K562 (cell line): ENCODE data around the gene CST8. TPM values are rescaled to one million over a fixed set of nuclear protein-coding genes. Genes with fewer than 3 reads are reported as not detected.

Experiments used
- ATAC-seq: fragments of 200-7000 bp; cut with Tn5 transposase; 3 replicates; pipeline ENCODE4 v1.9.1; 2020; ENCODE audit warnings: moderate library complexity
- BruUV-seq: library from RNA; stranded (reverse); fragments of 400-500 nt; replicated peaks from 2 replicates; lab custom pipeline; 2021; lab: Mats Ljungman, UMichigan
- CTCF ChIA-PET: fragments of 300-600 bp; formaldehyde crosslinking; extraction: SDS; loops from one replicate; lab custom pipeline; 2021; ENCODE audit warnings: low intra/inter-chr PET ratio; lab: Yijun Ruan, JAX
- POLR2A ChIA-PET: fragments of 300-600, 350-650 bp; sonication (Branson Sonifier 250); formaldehyde crosslinking; extraction: SDS; loops from one replicate; lab custom pipeline; 2021; ENCODE audit warnings: antibody characterized with exemption, inconsistent platforms; lab: Yijun Ruan, JAX
- DNase-seq, 4 experiments: peaks; one replicate each; pipeline versions ENCODE4 v3.0.0 to v3.0.0-alpha.2; 2011 to 2018; ENCODE audit warnings: low spot score in 3 of 4, mixed read lengths in 3 of 4; ENCODE audit errors: extremely low read depth in 1 of 4
- FAIRE-seq: peaks from 2 replicates; lab custom pipeline; 2011; peaks lifted over from hg19 to GRCh38; lab: Jason Lieb, UNC
- H2AFZ ChIP-seq: 2 replicates; pipeline ENCODE4 v1.6.0; 2011; ENCODE audit warnings: low read depth, low read length, control low read depth, inconsistent platforms
- H3K27ac ChIP-seq: fragments of 200-600 bp; 3 replicates; pipeline ENCODE4 v1.8.0; 2011; ENCODE audit warnings: low read depth, mild to moderate bottlenecking, control low read depth, inconsistent platforms, low read length, moderate library complexity, mixed read lengths; ENCODE audit errors: extremely low read depth
- H3K27me3 ChIP-seq, 2 experiments: fragments of 300-600 bp in 1 of 2; 2 replicates in 1 of 2; 3 replicates in 1 of 2; pipeline versions ENCODE4 v1.6.0 to v1.8.0; 2011; ENCODE audit warnings: inconsistent platforms in 2 of 2, low read length in 2 of 2, mild to moderate bottlenecking in 1 of 2, mixed read lengths in 1 of 2, moderate library complexity in 1 of 2; ENCODE audit not compliant: control insufficient read depth in 2 of 2, insufficient read depth in 2 of 2
- H3K36me3 ChIP-seq: fragments of 300-600 bp; 3 replicates; pipeline ENCODE4 v1.8.0; 2011; ENCODE audit warnings: mild to moderate bottlenecking, low read length, inconsistent platforms; ENCODE audit not compliant: control insufficient read depth, insufficient read depth
- H3K4me1 ChIP-seq, 2 experiments: fragments of 200-600 bp in 1 of 2; replicated peaks in 1 of 2; 2 replicates in 1 of 2; 3 replicates in 1 of 2; pipeline versions ENCODE4 v1.5.1 to v1.8.0; 2011; ENCODE audit warnings: inconsistent platforms in 2 of 2, low read length in 2 of 2, mild to moderate bottlenecking in 1 of 2, mixed read lengths in 1 of 2, moderate library complexity in 1 of 2; ENCODE audit not compliant: control insufficient read depth in 2 of 2, insufficient read depth in 2 of 2
- H3K4me2 ChIP-seq: 2 replicates; pipeline ENCODE4 v1.6.1; 2011; ENCODE audit warnings: low read length, control low read depth, inconsistent platforms, mixed read lengths; ENCODE audit not compliant: insufficient read depth
- H3K4me3 ChIP-seq: fragments of 200-600 bp; sonication (generic), shearing (Covaris generic); 2 replicates; pipeline ENCODE4 v1.5.1; 2016; ENCODE audit warnings: control low read depth, inconsistent platforms
- H3K79me2 ChIP-seq: fragments of 200-600 bp; 3 replicates; pipeline ENCODE4 v1.8.0; 2011; ENCODE audit warnings: low read length, inconsistent platforms; ENCODE audit not compliant: control insufficient read depth, insufficient read depth
- H3K9ac ChIP-seq, 2 experiments: 2 replicates each; pipeline versions ENCODE4 v1.6.0 to v1.6.1; 2011; ENCODE audit warnings: low read depth in 2 of 2, low read length in 2 of 2, control low read depth in 1 of 2, inconsistent platforms in 1 of 2, mild to moderate bottlenecking in 1 of 2, mixed read lengths in 1 of 2; ENCODE audit not compliant: insufficient read depth in 1 of 2
- H3K9me1 ChIP-seq: one replicate; pipeline ENCODE4 v1.6.0; 2011; ENCODE audit warnings: inconsistent platforms, mild to moderate bottlenecking, low read length, moderate library complexity; ENCODE audit not compliant: control insufficient read depth, insufficient read depth
- H3K9me3 ChIP-seq: replicated peaks from 2 replicates; pipeline ENCODE4 v1.5.1; 2011; ENCODE audit warnings: low read depth, low read length, inconsistent platforms; ENCODE audit not compliant: control insufficient read depth, insufficient read depth
- H4K20me1 ChIP-seq: replicated peaks from 2 replicates; pipeline ENCODE4 v1.6.1; 2011; ENCODE audit warnings: low read length, inconsistent platforms, mixed read lengths; ENCODE audit not compliant: control insufficient read depth, insufficient read depth
- ADNP ChIP-seq: fragments of 200-800 bp; sonication (Bioruptor generic); IDR thresholded peaks from 2 replicates; pipeline ENCODE4 v1.6.1; 2016; ENCODE audit warnings: missing genetic modification characterization, missing compliant biosample characterization
- ESRRB ChIP-seq: fragments of 250-450 bp; sonication (Bioruptor Pico); IDR thresholded peaks from 2 replicates; pipeline ENCODE4 v1.5.0; 2020; ENCODE audit warnings: mild to moderate bottlenecking, moderate library complexity, borderline replicate concordance
- KAT7 ChIP-seq: sonication (generic); formaldehyde crosslinking; IDR thresholded peaks from 2 replicates; pipeline ENCODE4 v1.8.0; 2022; ENCODE audit warnings: missing genetic modification reagents, mild to moderate bottlenecking, borderline replicate concordance
- PTRF ChIP-seq: fragments of 450-650 bp; IDR thresholded peaks from 2 replicates; pipeline ENCODE4 v1.6.1; 2016; ENCODE audit warnings: mild to moderate bottlenecking, missing genetic modification characterization, missing compliant biosample characterization
- ZNF384 ChIP-seq: IDR thresholded peaks from 2 replicates; pipeline ENCODE4 v1.6.1; 2012; ENCODE audit warnings: low read depth, low read length, improper control_type of control experiment
- WGBS: fragments of 100-300 bp; shearing (Covaris generic); methylation state at CpG from one replicate; pipeline ENCODE4 v1.1.6; 2016; ENCODE audit warnings: low coverage, mixed read lengths; ENCODE audit not compliant: insufficient coverage; ENCODE audit errors: missing lambda C conversion rate; 5-methylcytosine and 5-hydroxymethylcytosine counted together
- in situ Hi-C: fragments of 300-500 bp; cut with MboI; formaldehyde crosslinking; loops from 4 replicates; pipeline ENCODE4 v1.15.0; 2018; ENCODE audit warnings: inconsistent platforms, mixed read lengths
- intact Hi-C: fragments of 100-400 bp; cut with micrococcal nuclease; formaldehyde crosslinking; loops from 2 replicates; pipeline ENCODE4 v1.14.2; 2022
- polyA plus RNA-seq, 8 experiments: library from polyadenylated mRNA; depleted of rRNA in 4 of 8; stranded (reverse) in 5 of 8; unstranded in 3 of 8; fragments of >200 nt; fragmentation: Nextera tagmentation in 2 of 8; fragmentation: Illumina TruSeq in 1 of 8; extraction: Ambion mirVana in 2 of 8; extraction: Trizol in 1 of 8; gene quantifications; 2 replicates each; pipeline versions ENCODE4 v1.2.1 to v1.2.3, GENCODE V29; 2011 to 2014; ENCODE audit warnings: inconsistent platforms in 1 of 8, missing spikeins in 1 of 8
- total RNA-seq, 7 experiments: library from RNA; depleted of rRNA in 6 of 7; stranded (reverse); fragments of >200 nt in 6 of 7; fragmentation: Illumina TruSeq in 2 of 7; extraction: Trizol in 2 of 7; gene quantifications; 2 replicates each; pipeline versions ENCODE4 v1.2.1 to v1.2.3, GENCODE V29; 2011 to 2021; ENCODE audit warnings: low replicate concordance in 1 of 7
- TF ChIP-seq, protein P1 (sequence below): fragments of 250-450 bp; sonication (Bioruptor Pico); IDR thresholded peaks from 2 replicates; pipeline ENCODE4 v1.4.0; 2020; ENCODE audit warnings: borderline replicate concordance
- TF ChIP-seq, protein P2 (sequence below): sonication (generic); formaldehyde crosslinking; IDR thresholded peaks from 2 replicates; pipeline ENCODE4 v1.8.1; 2023; ENCODE audit warnings: mild to moderate bottlenecking, missing genetic modification reagents, moderate library complexity
- TF ChIP-seq, protein P3 (sequence below), 2 experiments: fragments of 450-650 bp in 1 of 2; sonication (generic) in 1 of 2; formaldehyde crosslinking in 1 of 2; IDR thresholded peaks in 1 of 2; conservative IDR thresholded peaks in 1 of 2; 2 replicates each; pipeline versions ENCODE4 v1.6.1 to v1.8.1; 2016 to 2023; ENCODE audit warnings: mild to moderate bottlenecking in 2 of 2, moderate library complexity in 2 of 2, inconsistent platforms in 1 of 2, missing genetic modification reagents in 1 of 2

CST8 gene
- total and polyA plus RNA-seq, 9 of the 15 experiments (the other 6 are each of a cell fraction or from before 2014, with no cell fraction given), result not detected

DNA sequence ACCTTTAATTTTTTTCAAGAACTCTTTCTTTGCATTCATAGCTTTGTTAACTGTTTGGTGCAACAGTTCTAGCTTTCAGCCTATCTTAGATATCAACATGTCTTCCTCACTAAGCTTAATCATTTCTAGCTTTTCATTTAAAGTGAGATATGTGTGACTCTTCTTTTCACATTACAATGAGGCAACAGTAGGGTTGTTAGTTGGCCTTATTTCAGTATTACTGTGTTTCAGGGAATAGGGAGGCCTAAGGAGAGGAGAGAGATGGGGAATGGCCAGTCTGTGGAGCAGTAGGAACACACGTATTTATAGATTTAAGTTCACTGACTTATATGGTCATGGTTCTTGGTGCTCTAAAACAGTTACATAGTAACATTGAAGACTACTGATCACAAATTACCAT, 41.6 kb downstream of the CST8 start:
- H2AFZ ChIP-seq, result no peak overlapping the region
- H3K27me3 ChIP-seq, result no peaks in the 10 kb centered on the region
- intact Hi-C loops, result no loop called here
- no peak for TF ChIP-seq ADNP
- no peaks in the 10 kb centered on the region for H3K36me3 ChIP-seq
- no peak overlapping the region for H3K4me2 ChIP-seq
- FAIRE-seq, result no peak
- BruUV-seq, result no TSS peak
- ATAC-seq, result no peak
- H3K9me3 ChIP-seq, result no peaks in the 10 kb centered on the region
- H3K79me2 ChIP-seq, result no peaks in the 10 kb centered on the region
- ChIA-PET POLR2A (interaction anchor here (1.0 kb wide), 1 partner anchor 55 kb away, joined by 3 read pairs; no protein-coding TSS in a partner anchor), CTCF (no interaction called here)
- H3K4me3 ChIP-seq, result no peak overlapping the region
- no peak for DNase-seq
- in situ Hi-C loops, result no loop called here
- H4K20me1 ChIP-seq, result no peaks in the 10 kb centered on the region
- H3K27ac ChIP-seq, result no peak overlapping the region
- no peaks in the 10 kb centered on the region for H3K4me1 ChIP-seq
- H3K9me1 ChIP-seq, result no peaks in the 10 kb centered on the region
- no peak overlapping the region for H3K9ac ChIP-seq
- 0% methylated on average over 1 of the region's 1 CpG for WGBS

DNA sequence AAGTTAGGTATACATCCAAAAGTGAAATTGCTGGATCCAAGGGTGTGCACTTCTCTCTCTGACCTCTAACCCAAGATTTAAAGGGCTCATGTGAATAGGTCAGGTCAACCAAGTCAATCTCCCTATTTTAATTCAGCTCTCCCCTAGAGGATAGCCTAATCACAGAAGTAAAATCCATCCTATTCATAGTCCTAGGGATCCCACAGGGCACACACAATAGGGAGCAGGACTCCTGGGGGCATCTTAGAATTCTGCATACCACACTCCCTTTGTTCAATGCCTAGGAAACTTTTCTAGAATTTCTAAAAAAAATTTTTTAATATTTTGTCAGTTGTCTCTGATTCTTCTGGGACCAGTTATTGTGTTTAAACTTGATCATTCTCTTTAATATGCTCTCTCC, 42.2 kb downstream of the CST8 start:
- intact Hi-C loops, result no loop called here
- ChIA-PET CTCF (no interaction called here), POLR2A (no interaction called here)
- Histone ChIP-seq H3K9me1 (no peaks in the 10 kb centered on the region), H3K27ac (no peak overlapping the region), H3K79me2 (no peaks in the 10 kb centered on the region), H3K4me2 (no peak overlapping the region), H3K27me3 (no peaks in the 10 kb centered on the region), H2AFZ (no peak overlapping the region), H3K4me1 (no peaks in the 10 kb centered on the region), H3K36me3 (no peaks in the 10 kb centered on the region), H3K9me3 (no peaks in the 10 kb centered on the region), H3K4me3 (no peak overlapping the region), H3K9ac (no peak overlapping the region), H4K20me1 (no peaks in the 10 kb centered on the region)
- no peak for DNase-seq
- in situ Hi-C loops, result no loop called here
- no TSS peak for BruUV-seq
- no peak for ATAC-seq
- no peak for FAIRE-seq
- no peak for TF ChIP-seq PTRF (tag)
- TF ChIP-seq, protein P1, sequence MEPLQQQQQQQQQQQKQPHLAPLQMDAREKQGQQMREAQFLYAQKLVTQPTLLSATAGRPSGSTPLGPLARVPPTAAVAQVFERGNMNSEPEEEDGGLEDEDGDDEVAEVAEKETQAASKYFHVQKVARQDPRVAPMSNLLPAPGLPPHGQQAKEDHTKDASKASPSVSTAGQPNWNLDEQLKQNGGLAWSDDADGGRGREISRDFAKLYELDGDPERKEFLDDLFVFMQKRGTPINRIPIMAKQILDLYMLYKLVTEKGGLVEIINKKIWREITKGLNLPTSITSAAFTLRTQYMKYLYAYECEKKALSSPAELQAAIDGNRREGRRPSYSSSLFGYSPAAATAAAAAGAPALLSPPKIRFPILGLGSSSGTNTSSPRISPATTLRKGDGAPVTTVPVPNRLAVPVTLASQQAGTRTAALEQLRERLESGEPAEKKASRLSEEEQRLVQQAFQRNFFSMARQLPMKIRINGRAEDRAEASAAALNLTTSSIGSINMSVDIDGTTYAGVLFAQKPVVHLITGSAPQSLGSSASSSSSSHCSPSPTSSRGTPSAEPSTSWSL (CRISPR knock-in tag), result no peak
- TF ChIP-seq, protein P2, sequence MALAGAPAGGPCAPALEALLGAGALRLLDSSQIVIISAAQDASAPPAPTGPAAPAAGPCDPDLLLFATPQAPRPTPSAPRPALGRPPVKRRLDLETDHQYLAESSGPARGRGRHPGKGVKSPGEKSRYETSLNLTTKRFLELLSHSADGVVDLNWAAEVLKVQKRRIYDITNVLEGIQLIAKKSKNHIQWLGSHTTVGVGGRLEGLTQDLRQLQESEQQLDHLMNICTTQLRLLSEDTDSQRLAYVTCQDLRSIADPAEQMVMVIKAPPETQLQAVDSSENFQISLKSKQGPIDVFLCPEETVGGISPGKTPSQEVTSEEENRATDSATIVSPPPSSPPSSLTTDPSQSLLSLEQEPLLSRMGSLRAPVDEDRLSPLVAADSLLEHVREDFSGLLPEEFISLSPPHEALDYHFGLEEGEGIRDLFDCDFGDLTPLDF (CRISPR knock-in tag), result no peak
- no peak for TF ChIP-seq ZNF384
- TF ChIP-seq ESRRB (CRISPR knock-in tag), result no peak
- TF ChIP-seq, protein P3, sequence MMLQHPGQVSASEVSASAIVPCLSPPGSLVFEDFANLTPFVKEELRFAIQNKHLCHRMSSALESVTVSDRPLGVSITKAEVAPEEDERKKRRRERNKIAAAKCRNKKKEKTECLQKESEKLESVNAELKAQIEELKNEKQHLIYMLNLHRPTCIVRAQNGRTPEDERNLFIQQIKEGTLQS (IDR thresholded peaks at IDR 0.05), result no peak
- TF ChIP-seq, protein P3 (CRISPR knock-in tag; conservative IDR thresholded peaks at IDR 0.05), result no peak
- TF ChIP-seq KAT7, result no peak
